ENCODE results near the gene BPIFB1. TPM values are rescaled to one million over a fixed set of nuclear protein-coding genes. Genes with fewer than 3 reads are reported as not detected.

Gene BPIFB1
- total RNA-seq, 1 experiment from 2014 or later: not detected

DNA sequence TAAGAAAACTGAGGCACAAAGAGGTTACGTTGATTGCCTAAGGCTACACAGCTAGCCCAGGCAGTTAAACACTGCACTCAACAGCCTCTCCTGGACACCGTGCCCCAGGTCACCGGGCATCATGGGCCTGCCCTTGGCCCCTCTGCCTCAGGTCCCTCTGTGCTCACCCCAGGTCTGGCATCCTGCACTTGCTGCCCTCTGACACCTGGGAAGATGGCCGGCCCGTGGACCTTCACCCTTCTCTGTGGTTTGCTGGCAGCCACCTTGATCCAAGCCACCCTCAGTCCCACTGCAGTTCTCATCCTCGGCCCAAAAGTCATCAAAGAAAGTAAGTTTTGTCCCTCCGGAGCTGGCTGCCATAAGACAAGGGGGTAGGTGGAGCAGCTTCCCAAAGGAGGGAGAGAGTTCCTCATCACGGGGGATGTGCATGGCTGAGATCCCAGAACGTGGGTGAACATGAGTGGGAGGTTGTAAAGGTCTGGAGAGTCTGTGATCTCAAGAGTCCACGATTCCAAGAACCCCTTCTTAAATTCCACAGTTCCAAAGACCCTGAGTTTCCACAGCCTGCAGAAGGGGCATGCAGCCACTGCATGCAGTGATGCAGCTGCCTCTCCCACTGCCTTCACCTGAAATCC, 3.0 kb downstream of the BPIFB1 start:
- Mint-ChIP-seq H3K4me3 (ENCODE audit: unreplicated experiment) (no peak overlapping the region), H3K4me1 (ENCODE audit: insufficient read depth, unreplicated experiment) (no peaks in the 10 kb centered on the region), H3K36me3 (ENCODE audit: insufficient read depth, unreplicated experiment) (no peaks in the 10 kb centered on the region), H3K27ac (ENCODE audit: low read depth, unreplicated experiment) (no peak overlapping the region), H3K27me3 (ENCODE audit: insufficient read depth, unreplicated experiment) (peaks cover 70% of the 10 kb centered on the region), H3K9me3 (ENCODE audit: unreplicated experiment) (no peaks in the 10 kb centered on the region)
- no peak for DNase-seq (ENCODE audit: unreplicated experiment)
- ChIA-PET POLR2A (no interaction called here), CTCF (interaction anchor here (0.6 to 2.0 kb wide), 4 partner anchors 14 to 505 kb away, joined by 3 to 9 read pairs (median 3); no protein-coding TSS in a partner anchor)
- no TSS peak for BruUV-seq (replicated peaks)
- TF ChIP-seq, protein P1, sequence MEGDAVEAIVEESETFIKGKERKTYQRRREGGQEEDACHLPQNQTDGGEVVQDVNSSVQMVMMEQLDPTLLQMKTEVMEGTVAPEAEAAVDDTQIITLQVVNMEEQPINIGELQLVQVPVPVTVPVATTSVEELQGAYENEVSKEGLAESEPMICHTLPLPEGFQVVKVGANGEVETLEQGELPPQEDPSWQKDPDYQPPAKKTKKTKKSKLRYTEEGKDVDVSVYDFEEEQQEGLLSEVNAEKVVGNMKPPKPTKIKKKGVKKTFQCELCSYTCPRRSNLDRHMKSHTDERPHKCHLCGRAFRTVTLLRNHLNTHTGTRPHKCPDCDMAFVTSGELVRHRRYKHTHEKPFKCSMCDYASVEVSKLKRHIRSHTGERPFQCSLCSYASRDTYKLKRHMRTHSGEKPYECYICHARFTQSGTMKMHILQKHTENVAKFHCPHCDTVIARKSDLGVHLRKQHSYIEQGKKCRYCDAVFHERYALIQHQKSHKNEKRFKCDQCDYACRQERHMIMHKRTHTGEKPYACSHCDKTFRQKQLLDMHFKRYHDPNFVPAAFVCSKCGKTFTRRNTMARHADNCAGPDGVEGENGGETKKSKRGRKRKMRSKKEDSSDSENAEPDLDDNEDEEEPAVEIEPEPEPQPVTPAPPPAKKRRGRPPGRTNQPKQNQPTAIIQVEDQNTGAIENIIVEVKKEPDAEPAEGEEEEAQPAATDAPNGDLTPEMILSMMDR (IDR thresholded peaks at IDR 0.05; ENCODE audit: unreplicated experiment): no peak
- intact Hi-C loops (cut with micrococcal nuclease): no loop called here

- no peak overlapping the region for H3K27ac Mint-ChIP-seq (ENCODE audit: low read depth, unreplicated experiment)
- CTCF ChIA-PET: interaction anchor here (0.6 to 1.6 kb wide), 4 partner anchors 12 to 768 kb away, joined by 3 to 5 read pairs (median 3); no protein-coding TSS in a partner anchor
- no peak for DNase-seq (ENCODE audit: unreplicated experiment)
- H3K4me3 Mint-ChIP-seq (ENCODE audit: unreplicated experiment): no peak overlapping the region
- intact Hi-C loops (cut with micrococcal nuclease): no loop called here
- H3K27me3 Mint-ChIP-seq (ENCODE audit: insufficient read depth, unreplicated experiment): peaks cover 83% of the 10 kb centered on the region
- POLR2A ChIA-PET: no interaction called here
- no peaks in the 10 kb centered on the region for H3K36me3 Mint-ChIP-seq (ENCODE audit: insufficient read depth, unreplicated experiment)
- no TSS peak for BruUV-seq (replicated peaks)
- H3K4me1 Mint-ChIP-seq (ENCODE audit: insufficient read depth, unreplicated experiment): no peaks in the 10 kb centered on the region
- H3K9me3 Mint-ChIP-seq (ENCODE audit: unreplicated experiment): no peaks in the 10 kb centered on the region
- TF ChIP-seq, protein P1 (IDR thresholded peaks at IDR 0.05; ENCODE audit: unreplicated experiment): no peak
These were observed 4.9 kb downstream of the BPIFB1 start for GRCh38 chr20:33287884-33288283.

GRCh38 chr20:33290852-33291251, 7.8 kb downstream of the BPIFB1 start:
- POLR2A ChIA-PET: no interaction called here
- H3K4me1 Mint-ChIP-seq (ENCODE audit: insufficient read depth, unreplicated experiment): no peaks in the 10 kb centered on the region
- no peaks in the 10 kb centered on the region for H3K36me3 Mint-ChIP-seq (ENCODE audit: insufficient read depth, unreplicated experiment)
- H3K27ac Mint-ChIP-seq (ENCODE audit: low read depth, unreplicated experiment): no peak overlapping the region
- no TSS peak for BruUV-seq (replicated peaks)
- CTCF ChIA-PET: interaction anchor here (0.6 to 3.1 kb wide), 6 partner anchors 11 to 861 kb away, joined by 3 to 16 read pairs (median 3); no protein-coding TSS in a partner anchor
- H3K9me3 Mint-ChIP-seq (ENCODE audit: unreplicated experiment): no peaks in the 10 kb centered on the region
- TF ChIP-seq, protein P1 (IDR thresholded peaks at IDR 0.05; ENCODE audit: unreplicated experiment): no peak
- intact Hi-C loops (cut with micrococcal nuclease): loop anchor here (10.0 kb wide), 1 partner anchor 616 kb away; the partner anchor contains the start of gene C20orf203
- no peak overlapping the region for H3K4me3 Mint-ChIP-seq (ENCODE audit: unreplicated experiment)
- H3K27me3 Mint-ChIP-seq (ENCODE audit: insufficient read depth, unreplicated experiment): peaks cover 85% of the 10 kb centered on the region
- DNase-seq (ENCODE audit: unreplicated experiment): no peak

- no peaks in the 10 kb centered on the region for H3K36me3 Mint-ChIP-seq (ENCODE audit: insufficient read depth, unreplicated experiment)
- CTCF ChIA-PET: interaction anchor here (0.6 to 3.1 kb wide), 7 partner anchors 10 to 860 kb away, joined by 3 to 16 read pairs (median 3); no protein-coding TSS in a partner anchor
- no peaks in the 10 kb centered on the region for H3K9me3 Mint-ChIP-seq (ENCODE audit: unreplicated experiment)
- TF ChIP-seq, protein P1 (IDR thresholded peaks at IDR 0.05; ENCODE audit: unreplicated experiment): no peak
- H3K4me3 Mint-ChIP-seq (ENCODE audit: unreplicated experiment): no peak overlapping the region
- peaks cover 90% of the 10 kb centered on the region for H3K27me3 Mint-ChIP-seq (ENCODE audit: insufficient read depth, unreplicated experiment)
- no peaks in the 10 kb centered on the region for H3K4me1 Mint-ChIP-seq (ENCODE audit: insufficient read depth, unreplicated experiment)
- H3K27ac Mint-ChIP-seq (ENCODE audit: low read depth, unreplicated experiment): no peak overlapping the region
- intact Hi-C loops (cut with micrococcal nuclease): loop anchor here (10.0 kb wide), 1 partner anchor 617 kb away; the partner anchor contains the start of gene C20orf203
- POLR2A ChIA-PET: no interaction called here
- no peak for DNase-seq (ENCODE audit: unreplicated experiment)
- no TSS peak for BruUV-seq (replicated peaks)
These were observed 8.4 kb downstream of the BPIFB1 start for GRCh38 chr20:33291416-33291815.
